ENCODE data around the gene MDN1. TPM values are rescaled to one million over a fixed set of nuclear protein-coding genes. Genes with fewer than 3 reads are reported as not detected.

Gene MDN1
- total RNA-seq, 4 donors from 2014 or later, result 23.3 to 41.3 (median 24.5) TPM

DNA sequence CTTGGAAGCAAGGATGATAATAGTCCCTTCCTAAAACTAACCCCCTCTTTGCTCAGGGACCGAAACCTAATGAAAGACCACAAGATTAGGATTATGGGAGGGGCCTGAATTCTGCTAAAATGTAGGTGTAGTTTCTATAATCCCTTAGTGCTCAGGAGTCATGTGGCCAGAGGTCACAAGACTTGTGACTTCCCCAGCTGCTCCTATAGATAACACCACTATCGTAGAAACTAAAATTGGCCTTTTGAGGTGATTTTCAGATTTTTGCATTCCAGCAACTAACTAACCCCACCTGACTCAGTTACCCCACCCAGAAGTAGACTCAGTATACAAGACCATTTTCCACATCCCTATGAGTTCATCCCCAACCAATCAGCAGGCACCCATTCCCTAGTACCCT, 42.1 kb downstream of the MDN1 start:
- TF ChIP-seq, protein P1, sequence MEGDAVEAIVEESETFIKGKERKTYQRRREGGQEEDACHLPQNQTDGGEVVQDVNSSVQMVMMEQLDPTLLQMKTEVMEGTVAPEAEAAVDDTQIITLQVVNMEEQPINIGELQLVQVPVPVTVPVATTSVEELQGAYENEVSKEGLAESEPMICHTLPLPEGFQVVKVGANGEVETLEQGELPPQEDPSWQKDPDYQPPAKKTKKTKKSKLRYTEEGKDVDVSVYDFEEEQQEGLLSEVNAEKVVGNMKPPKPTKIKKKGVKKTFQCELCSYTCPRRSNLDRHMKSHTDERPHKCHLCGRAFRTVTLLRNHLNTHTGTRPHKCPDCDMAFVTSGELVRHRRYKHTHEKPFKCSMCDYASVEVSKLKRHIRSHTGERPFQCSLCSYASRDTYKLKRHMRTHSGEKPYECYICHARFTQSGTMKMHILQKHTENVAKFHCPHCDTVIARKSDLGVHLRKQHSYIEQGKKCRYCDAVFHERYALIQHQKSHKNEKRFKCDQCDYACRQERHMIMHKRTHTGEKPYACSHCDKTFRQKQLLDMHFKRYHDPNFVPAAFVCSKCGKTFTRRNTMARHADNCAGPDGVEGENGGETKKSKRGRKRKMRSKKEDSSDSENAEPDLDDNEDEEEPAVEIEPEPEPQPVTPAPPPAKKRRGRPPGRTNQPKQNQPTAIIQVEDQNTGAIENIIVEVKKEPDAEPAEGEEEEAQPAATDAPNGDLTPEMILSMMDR (IDR thresholded peaks at IDR 0.05; ENCODE audit: low read depth), result no peak

GRCh38 chr6:89776583-89777233, 42.9 kb downstream of the MDN1 start:
- TF ChIP-seq, protein P1 (IDR thresholded peaks at IDR 0.05; ENCODE audit: low read depth), result no peak

GRCh38 chr6:89775150-89775549, 44.4 kb downstream of the MDN1 start:
- TF ChIP-seq, protein P1 (IDR thresholded peaks at IDR 0.05; ENCODE audit: low read depth), result no peak

- TF ChIP-seq, protein P1 (IDR thresholded peaks at IDR 0.05; ENCODE audit: low read depth), result no peak
Observed at GRCh38 chr6:89769572-89769971, 50.0 kb downstream of the MDN1 start.

- TF ChIP-seq, protein P1 (IDR thresholded peaks at IDR 0.05; ENCODE audit: low read depth), result no peak
Observed at GRCh38 chr6:89768324-89768723, 51.3 kb downstream of the MDN1 start.

DNA sequence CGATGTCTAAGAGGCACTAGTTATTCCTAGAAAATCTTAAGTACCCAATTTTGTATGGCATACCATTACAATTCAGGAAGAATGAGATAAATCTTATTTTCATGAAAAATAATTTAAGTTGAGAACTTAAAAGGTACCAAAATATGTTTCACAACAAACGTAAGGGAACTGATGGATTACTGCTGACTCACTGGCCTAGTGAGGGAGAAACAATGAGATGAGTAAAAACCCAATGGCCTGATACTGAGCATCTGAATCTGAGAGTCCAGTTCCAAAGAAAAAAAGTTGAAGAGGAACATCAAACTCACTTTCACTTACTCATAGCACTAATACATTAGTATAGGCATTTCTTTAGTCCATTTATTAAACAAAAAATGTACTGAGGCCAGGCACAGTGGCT, 56.0 kb downstream of the MDN1 start:
- TF ChIP-seq, protein P1 (IDR thresholded peaks at IDR 0.05; ENCODE audit: low read depth), result no peak

DNA sequence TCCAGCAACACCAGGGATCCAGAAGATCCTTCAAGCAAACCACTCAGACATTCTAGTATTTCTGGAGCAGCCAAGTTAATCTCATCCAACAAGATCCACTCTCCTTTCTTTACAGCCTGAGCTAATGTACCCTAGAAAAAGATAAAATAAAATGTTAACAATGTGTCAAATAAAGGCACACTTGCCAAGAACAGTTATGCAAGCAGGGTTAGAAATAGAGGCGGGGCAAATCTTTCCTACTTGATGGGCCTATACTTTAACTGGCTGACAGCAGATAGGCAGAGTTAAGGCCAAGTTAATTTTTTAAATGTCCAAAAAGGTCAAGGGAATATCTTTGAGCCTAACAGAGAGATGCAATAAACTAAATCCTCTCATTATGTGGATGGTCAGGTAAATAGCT, 60.8 kb downstream of the MDN1 start:
- TF ChIP-seq, protein P1 (IDR thresholded peaks at IDR 0.05; ENCODE audit: low read depth), result no peak

Measured in subcutaneous adipose tissue (tissue), 4 donors.